OCI-LY1 (cell line): ENCODE measurements around the gene RAB6B.

Experiments
- H2AFZ ChIP-seq: fragments of 200-600 bp; sonication (generic), shearing (Covaris generic); 2 replicates; pipeline ENCODE4 v1.6.0; 2014; ENCODE audit warnings: antibody characterized with exemption, mild to moderate bottlenecking, low read length
- H3F3A ChIP-seq: fragments of 200-600 bp; sonication (generic), shearing (Covaris generic); 2 replicates; pipeline ENCODE4 v1.6.0; 2014; ENCODE audit warnings: mild to moderate bottlenecking, antibody characterized with exemption, low read length, moderate library complexity; ENCODE audit not compliant: insufficient read depth
- H3K27ac ChIP-seq: fragments of 200-600 bp; sonication (generic); 2 replicates; pipeline ENCODE4 v1.5.1; 2014; ENCODE audit warnings: low read length, mixed run types, mild to moderate bottlenecking, low read depth; ENCODE audit not compliant: poor library complexity, severe bottlenecking
- H3K27me3 ChIP-seq: fragments of 200-600 bp; sonication (generic); 2 replicates; pipeline ENCODE4 v1.6.0; 2014; ENCODE audit warnings: antibody characterized with exemption, mild to moderate bottlenecking, low read length, moderate library complexity; ENCODE audit not compliant: insufficient read depth
- H3K36me3 ChIP-seq: fragments of 200-600 bp; sonication (generic); 2 replicates; pipeline ENCODE4 v1.6.1; 2014; ENCODE audit warnings: mild to moderate bottlenecking, antibody characterized with exemption, low read length, moderate library complexity, mixed read lengths; ENCODE audit not compliant: insufficient read depth
- H3K4me1 ChIP-seq: fragments of 200-600 bp; sonication (generic); 2 replicates; pipeline ENCODE4 v1.5.1; 2014; ENCODE audit warnings: mild to moderate bottlenecking, low read length, moderate library complexity; ENCODE audit not compliant: insufficient read depth, severe bottlenecking
- H3K4me2 ChIP-seq: fragments of 200-600 bp; sonication (generic), shearing (Covaris generic); 2 replicates; pipeline ENCODE4 v1.6.1; 2014; ENCODE audit warnings: low read length
- H3K4me3 ChIP-seq: fragments of 200-600 bp; sonication (generic); 2 replicates; pipeline ENCODE4 v1.5.1; 2014; ENCODE audit warnings: low read length, low read depth, mild to moderate bottlenecking, mixed read lengths; ENCODE audit not compliant: poor library complexity, severe bottlenecking
- H3K79me2 ChIP-seq: fragments of 200-600 bp; shearing (Covaris generic); 2 replicates; pipeline ENCODE4 v1.6.1; 2016; ENCODE audit warnings: mixed run types, low read length, mixed read lengths; ENCODE audit not compliant: insufficient read depth
- H3K9ac ChIP-seq: fragments of 200-600 bp; sonication (generic), shearing (Covaris generic); 2 replicates; pipeline ENCODE4 v1.6.1; 2014; ENCODE audit warnings: mild to moderate bottlenecking, low read length, mixed read lengths
- H3K9me2 ChIP-seq: fragments of 200-600 bp; sonication (generic), shearing (Covaris generic); 2 replicates; pipeline ENCODE4 v1.6.1; 2014; ENCODE audit warnings: low read depth, mild to moderate bottlenecking, low read length, mixed read lengths
- H3K9me3 ChIP-seq: fragments of 200-600 bp; shearing (Covaris generic); 2 replicates; pipeline ENCODE4 v1.6.1; 2014; ENCODE audit warnings: low read length, mixed read lengths
- H4K20me1 ChIP-seq: fragments of 200-600 bp; sonication (generic), shearing (Covaris generic); 2 replicates; pipeline ENCODE4 v1.6.0; 2016; ENCODE audit warnings: mild to moderate bottlenecking, low read length; ENCODE audit not compliant: insufficient read depth
- CTCF ChIP-seq: fragments of 200-600 bp; sonication (generic), shearing (Covaris generic); IDR thresholded peaks from 2 replicates; pipeline ENCODE4 v1.5.1; 2017; ENCODE audit warnings: mild to moderate bottlenecking, antibody characterized with exemption, low read length, moderate library complexity, mixed read lengths
- EZH2 ChIP-seq: fragments of 200-600 bp; sonication (generic), shearing (Covaris generic); IDR thresholded peaks from 2 replicates; pipeline ENCODE4 v1.8.0; 2017; ENCODE audit warnings: borderline replicate concordance, mixed run types, mild to moderate bottlenecking, antibody characterized with exemption, low read length, moderate library complexity, mixed read lengths

The RAB6B gene

GRCh38 chr3:133921592-133921991, 25.9 kb upstream of the RAB6B start:
- Histone ChIP-seq H3K4me2 (no peak overlapping the region), H3K9me2 (no peaks in the 10 kb centered on the region), H3K4me1 (no peaks in the 10 kb centered on the region), H3K9me3 (no peaks in the 10 kb centered on the region), H3F3A (no peaks in the 10 kb centered on the region), H3K27me3 (no peaks in the 10 kb centered on the region; the same call in 1 of the 2 replicates), H3K4me3 (no peak overlapping the region), H3K9ac (no peak overlapping the region), H2AFZ (no peak overlapping the region), H3K27ac (no peak overlapping the region), H3K79me2 (no peaks in the 10 kb centered on the region), H3K36me3 (no peaks in the 10 kb centered on the region), H4K20me1 (no peaks in the 10 kb centered on the region)
- TF ChIP-seq CTCF (no peak), EZH2 (no peak)

DNA sequence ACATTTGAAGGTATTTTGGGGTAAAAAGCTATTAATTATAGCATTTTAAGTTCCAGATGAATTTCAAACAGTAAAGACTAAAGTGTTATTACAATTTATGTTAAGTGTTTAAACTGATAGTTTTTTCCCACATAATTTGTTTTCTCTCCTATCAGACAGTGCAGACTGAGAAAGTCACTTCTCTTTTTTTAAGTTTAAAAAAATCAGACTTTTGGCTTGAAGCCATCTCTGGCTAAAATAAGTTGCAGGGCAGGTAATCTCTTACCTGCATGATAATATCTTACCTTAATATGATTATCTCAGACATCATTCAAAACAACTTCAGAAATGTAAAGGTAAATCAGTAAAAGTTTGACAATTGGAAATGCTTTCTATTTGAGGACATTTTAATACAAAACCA, 21.5 kb upstream of the RAB6B start:
- no peaks in the 10 kb centered on the region for H3K36me3 ChIP-seq
- no peaks in the 10 kb centered on the region for H3K4me1 ChIP-seq
- H3K4me3 ChIP-seq = no peak overlapping the region
- no peaks in the 10 kb centered on the region for H3K79me2 ChIP-seq
- H3K9me2 ChIP-seq = no peaks in the 10 kb centered on the region
- no peak overlapping the region for H3K27ac ChIP-seq
- no peak overlapping the region for H3K4me2 ChIP-seq
- no peaks in the 10 kb centered on the region for H4K20me1 ChIP-seq
- H3K9me3 ChIP-seq = no peaks in the 10 kb centered on the region
- no peaks in the 10 kb centered on the region for H3F3A ChIP-seq
- H3K27me3 ChIP-seq = peaks cover 9% of the 10 kb centered on the region; the same call in 1 of the 2 replicates
- no peak for TF ChIP-seq CTCF
- no peak for TF ChIP-seq EZH2
- H2AFZ ChIP-seq = no peak overlapping the region
- H3K9ac ChIP-seq = no peak overlapping the region

- TF ChIP-seq EZH2 (no peak), CTCF (no peak)
- H3K9me3 ChIP-seq = no peaks in the 10 kb centered on the region
- no peaks in the 10 kb centered on the region for H3K36me3 ChIP-seq
- H3K9ac ChIP-seq = no peak overlapping the region
- H3K4me2 ChIP-seq = no peak overlapping the region
- no peaks in the 10 kb centered on the region for H3F3A ChIP-seq
- no peak overlapping the region for H2AFZ ChIP-seq
- no peaks in the 10 kb centered on the region for H3K4me1 ChIP-seq
- no peaks in the 10 kb centered on the region for H3K79me2 ChIP-seq
- peaks cover 9% of the 10 kb centered on the region; the same call in 1 of the 2 replicates for H3K27me3 ChIP-seq
- no peaks in the 10 kb centered on the region for H3K9me2 ChIP-seq
- no peak overlapping the region for H3K27ac ChIP-seq
- no peak overlapping the region for H3K4me3 ChIP-seq
- no peaks in the 10 kb centered on the region for H4K20me1 ChIP-seq
Measured at GRCh38 chr3:133915685-133916658, 20.3 kb upstream of the RAB6B start.
